GM19468 (cell line): ENCODE data around the gene RASGRF2.

ENCODE experiments used
- ATAC-seq: cut with Tn5 transposase; IDR thresholded peaks from one replicate; pipeline ENCODE4 v1.9.1; 2021; ENCODE audit warnings: mild to moderate bottlenecking, moderate library complexity, moderate number of reproducible peaks; ENCODE audit not compliant: unreplicated experiment; ENCODE audit errors: extremely low read depth

Gene RASGRF2

GRCh38 chr5:81191726-81192372, 231.7 kb downstream of the RASGRF2 start:
- no peak for ATAC-seq

DNA sequence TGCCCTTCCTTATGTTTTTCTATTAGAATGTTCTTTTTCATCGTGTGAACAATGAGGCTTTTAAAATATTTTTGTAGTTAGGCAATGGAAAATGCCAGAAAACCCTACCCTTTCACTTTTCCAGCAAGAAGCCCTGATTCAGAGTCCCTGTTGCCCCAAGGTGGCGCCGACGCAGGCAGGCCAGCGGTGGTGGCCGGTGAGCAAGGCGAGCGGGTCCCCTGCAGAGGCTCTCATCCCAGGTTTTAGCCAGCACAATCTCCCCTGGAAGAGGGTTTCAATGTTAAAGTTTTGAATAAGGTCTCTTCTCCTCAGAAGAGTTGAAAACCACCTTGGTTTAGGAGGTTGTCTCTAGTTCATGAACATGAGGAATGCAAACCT, 232.2 kb downstream of the RASGRF2 start:
- no peak for ATAC-seq

- ATAC-seq = peak; percentile 68
Observed at GRCh38 chr5:81194633-81195334, 234.6 kb downstream of the RASGRF2 start.

DNA sequence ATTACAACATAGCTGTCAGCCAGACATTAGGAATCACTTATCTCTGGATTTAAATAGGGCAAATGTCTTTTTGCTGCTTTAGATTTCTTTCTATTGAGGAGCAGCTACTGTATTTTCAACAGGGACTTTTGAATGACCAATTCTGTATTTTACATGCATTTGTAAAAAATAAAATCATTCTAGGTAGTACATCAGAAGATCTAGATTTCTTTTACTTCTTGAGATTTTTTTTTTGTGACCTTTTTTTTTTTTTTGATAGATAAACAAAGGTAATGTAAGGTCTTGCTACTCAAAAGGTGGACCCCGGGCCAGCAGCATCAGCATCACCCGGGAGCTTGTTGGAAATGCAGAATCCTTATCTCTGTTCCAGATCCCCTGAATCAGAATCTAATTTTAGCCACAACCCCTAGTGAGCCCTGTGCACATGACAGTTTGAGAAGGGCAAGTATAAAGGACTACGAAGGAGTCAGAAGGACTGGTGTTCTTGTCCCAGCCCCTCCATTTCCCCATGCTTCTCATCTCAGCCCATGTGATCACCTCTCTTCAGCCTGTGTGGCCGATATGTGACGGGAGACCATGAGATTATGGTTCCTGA, 235.3 kb downstream of the RASGRF2 start:
- no peak for ATAC-seq

GRCh38 chr5:81202655-81203054, 242.5 kb downstream of the RASGRF2 start:
- ATAC-seq = no peak

GRCh38 chr5:81203729-81204128, 243.6 kb downstream of the RASGRF2 start:
- ATAC-seq = no peak

- ATAC-seq = no peak
Observed at GRCh38 chr5:81204205-81204604, 244.0 kb downstream of the RASGRF2 start.

DNA sequence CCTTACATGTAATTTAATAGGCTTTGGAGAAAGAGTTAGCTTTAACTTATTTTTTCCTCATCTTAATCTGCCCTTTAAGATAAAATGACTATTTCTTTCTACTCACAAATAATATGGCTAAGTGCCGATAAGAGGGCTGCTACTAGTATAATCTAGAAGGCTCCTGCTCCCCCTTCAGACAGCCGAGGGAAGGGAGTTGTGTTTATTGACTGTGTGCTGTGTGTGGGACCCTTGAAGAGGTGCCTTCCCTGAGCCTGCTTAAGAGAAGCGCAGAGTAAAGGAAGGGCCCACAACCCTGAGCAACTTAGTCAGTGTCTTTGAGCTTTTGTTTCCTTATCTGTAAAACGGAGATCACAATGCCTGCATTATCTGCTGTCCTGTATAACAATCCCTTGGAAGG, 244.9 kb downstream of the RASGRF2 start:
- no peak for ATAC-seq

GRCh38 chr5:81207009-81207408, 246.8 kb downstream of the RASGRF2 start:
- no peak for ATAC-seq

DNA sequence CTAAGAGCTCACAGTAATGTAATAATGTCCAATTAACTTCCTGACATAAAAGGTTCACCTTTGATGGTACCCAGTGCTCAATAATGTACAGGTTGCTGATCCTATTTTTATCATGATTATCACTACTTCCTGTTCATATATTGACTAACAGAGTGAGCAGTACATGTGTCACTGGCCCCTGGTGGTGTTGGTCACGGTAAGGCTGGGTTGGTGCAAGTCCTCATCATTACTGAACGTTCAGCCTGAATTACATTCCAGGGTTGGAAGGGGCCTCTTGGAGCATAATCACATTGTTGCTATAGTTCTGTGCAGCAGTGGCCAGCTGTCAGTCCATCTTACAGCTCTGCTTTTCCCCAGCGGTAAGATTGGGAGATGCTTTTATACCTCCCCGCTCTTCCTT, 248.7 kb downstream of the RASGRF2 start:
- no peak for ATAC-seq

- no peak for ATAC-seq
Observed at GRCh38 chr5:81209386-81209785, 249.2 kb downstream of the RASGRF2 start.

DNA sequence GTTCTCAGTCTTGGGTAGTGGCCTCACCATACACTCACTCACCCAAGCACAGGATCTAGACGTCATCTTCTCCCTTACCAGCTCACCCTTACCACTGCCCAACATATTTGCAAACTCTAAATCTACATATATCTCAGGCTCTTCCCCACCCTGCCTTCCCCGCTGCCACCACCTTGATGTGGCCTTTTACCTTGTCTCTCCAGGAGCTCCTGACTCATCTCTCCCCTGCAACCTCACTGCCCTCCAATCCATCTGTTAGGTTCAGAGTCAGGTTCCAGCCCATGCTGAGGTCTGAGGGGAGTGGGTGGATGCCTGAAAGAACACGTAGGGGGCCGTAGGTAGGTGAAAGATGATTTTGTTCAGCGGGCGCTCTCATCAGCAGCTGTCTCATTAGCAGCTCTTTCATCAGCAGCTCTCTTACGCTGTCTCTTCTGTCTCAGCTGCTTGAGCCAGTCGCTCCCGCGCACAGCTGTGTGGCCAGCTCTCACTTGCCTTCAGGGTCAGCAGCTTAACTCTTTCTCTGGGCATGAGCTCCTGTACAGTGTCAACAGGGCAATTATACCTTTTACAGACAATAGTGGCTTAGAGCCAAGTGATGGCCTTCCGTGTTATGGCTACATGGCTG, 249.8 kb downstream of the RASGRF2 start:
- no peak for ATAC-seq

- no peak for ATAC-seq
Observed at GRCh38 chr5:81212211-81212751, 252.1 kb downstream of the RASGRF2 start.

GRCh38 chr5:81213070-81213469, 252.9 kb downstream of the RASGRF2 start:
- ATAC-seq = no peak

- ATAC-seq = no peak
Observed at GRCh38 chr5:81214848-81215247, 254.7 kb downstream of the RASGRF2 start.

DNA sequence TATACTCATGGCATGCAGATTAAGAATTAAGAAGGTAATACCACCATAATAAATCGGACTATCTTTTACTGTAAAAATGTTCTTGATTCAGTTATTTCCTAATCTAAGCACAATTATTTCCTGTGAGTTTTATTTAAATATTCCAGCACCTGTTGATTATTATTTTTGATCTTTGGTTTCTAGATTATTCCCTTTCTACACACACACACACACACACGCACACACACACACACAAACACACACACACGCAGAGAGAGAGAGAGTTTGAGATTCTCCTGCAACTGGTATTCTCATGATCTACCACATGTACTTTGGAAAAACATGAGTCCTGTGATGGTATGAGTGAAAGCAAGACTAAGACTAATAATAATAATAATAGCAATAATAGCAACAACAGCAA, 256.0 kb downstream of the RASGRF2 start:
- ATAC-seq = no peak

- no peak for ATAC-seq
Observed at GRCh38 chr5:81219389-81219788, 259.2 kb downstream of the RASGRF2 start.

- no peak for ATAC-seq
Observed at GRCh38 chr5:81222285-81222684, 262.1 kb downstream of the RASGRF2 start.

- ATAC-seq = no peak
Observed at GRCh38 chr5:81225463-81225862, 265.3 kb downstream of the RASGRF2 start.

- no peak for ATAC-seq
Observed at GRCh38 chr5:81226286-81226685, 266.1 kb downstream of the RASGRF2 start.

DNA sequence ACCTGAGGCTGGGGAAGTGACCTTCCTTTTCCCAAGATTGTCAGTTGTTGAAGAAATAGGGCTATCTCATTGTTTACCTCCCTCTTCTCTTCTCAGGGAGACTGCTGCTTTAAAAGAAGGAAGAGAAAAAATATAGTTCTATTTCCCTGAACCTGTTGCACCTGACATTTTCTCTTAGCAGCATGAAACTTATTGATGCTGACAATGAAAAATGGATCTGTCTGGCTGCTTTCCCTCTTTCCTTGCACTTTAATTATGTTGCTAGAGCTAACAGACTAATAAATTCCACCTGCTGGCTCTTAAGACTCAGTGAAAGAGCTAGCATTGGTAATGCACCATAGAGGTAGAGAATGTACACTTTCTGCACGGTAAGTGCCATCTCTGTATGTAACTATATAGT, 266.8 kb downstream of the RASGRF2 start:
- no peak for ATAC-seq
